ENCODE data around the gene CXCL16.
"Not testable (repeated sequence)": the region's sequence is repeated elsewhere in the genome, so short reads cannot be mapped to it uniquely, and the experiment has no call there.

The CXCL16 gene

GRCh38 chr17:4720787-4721186, 18.9 kb downstream of the CXCL16 start:
- no peak for DNase-seq (ENCODE audit: low read depth)

DNA sequence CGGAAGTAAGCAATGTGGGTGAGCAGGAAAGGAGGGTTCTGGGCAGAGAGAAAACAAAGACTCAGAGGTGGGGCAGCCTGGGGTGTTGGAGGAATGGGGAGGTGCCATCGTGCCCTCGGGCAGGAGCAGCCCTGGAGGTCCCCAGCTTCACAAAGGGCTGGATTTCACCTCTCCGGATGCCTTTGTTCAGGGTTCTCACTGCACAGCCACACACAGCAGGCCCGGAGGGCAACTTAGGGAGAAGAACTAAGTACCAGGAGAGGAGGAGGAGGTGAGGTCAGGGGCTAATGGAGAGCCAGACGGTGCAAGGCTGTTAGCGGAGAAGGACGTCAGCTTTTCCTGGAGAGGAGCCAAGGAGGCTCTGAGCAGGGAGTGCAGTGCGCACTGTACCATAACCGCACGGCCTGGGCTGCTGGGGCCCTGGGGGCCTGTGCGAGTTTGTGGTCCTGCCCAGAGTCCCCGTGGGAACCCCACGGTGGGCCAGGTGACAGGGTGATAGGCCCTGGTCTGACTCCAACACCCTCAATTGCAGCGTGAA, 20.0 kb downstream of the CXCL16 start:
- no peak for DNase-seq (ENCODE audit: low read depth)

DNA sequence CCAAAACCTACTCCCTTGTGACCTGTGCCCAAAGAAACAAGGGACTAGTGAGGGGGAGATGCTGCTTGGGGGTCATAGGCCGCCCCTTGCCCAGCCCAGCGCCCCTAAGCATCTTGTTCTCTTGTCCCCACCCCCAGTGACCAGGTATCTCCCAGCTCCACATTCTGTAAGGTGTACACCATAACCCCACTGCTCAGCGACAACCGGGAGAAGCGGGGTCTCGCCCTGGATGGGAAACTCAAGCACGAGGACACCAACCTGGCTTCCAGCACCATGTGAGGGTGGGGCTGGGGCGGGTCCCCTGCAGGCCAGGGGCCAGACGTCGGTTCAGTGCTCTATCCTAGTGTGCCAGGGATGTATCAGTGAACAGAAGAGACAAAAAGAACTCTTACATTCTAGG, 20.6 kb downstream of the CXCL16 start:
- no peak for DNase-seq (ENCODE audit: low read depth)

DNA sequence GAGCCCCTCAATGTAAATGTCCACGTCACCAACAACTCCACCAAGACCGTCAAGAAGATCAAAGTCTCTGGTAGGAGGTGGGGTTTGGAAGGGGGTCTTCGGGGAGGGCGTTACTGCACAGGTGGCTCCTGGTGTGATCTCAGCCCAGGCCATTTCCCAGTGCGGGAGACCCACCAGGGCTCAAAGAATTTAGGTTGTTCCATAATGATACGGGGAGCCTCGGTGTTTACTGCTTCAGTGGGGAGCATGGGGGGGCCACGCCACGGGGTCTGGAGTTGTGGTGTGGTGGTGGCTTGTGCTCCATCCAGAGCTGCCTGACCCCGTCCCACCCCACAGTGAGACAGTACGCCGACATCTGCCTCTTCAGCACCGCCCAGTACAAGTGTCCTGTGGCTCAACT, 21.5 kb downstream of the CXCL16 start:
- DNase-seq (ENCODE audit: low read depth) = no peak

DNA sequence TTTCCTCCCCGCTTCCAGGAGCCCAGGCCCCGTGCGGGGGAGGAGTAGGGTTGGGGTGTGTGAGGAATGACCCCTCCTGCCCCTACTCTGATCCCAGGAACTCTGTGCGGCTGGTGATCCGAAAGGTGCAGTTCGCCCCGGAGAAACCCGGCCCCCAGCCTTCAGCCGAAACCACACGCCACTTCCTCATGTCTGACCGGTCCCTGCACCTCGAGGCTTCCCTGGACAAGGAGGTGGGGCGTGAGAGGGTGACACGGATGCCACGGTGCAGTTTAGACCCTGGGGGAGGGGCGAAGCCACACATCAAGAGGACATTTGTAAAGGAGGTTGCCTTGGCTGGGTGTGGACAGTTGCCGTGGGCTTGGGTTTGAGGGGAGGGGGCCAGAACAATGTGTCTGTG, 21.9 kb downstream of the CXCL16 start:
- no peak for DNase-seq (ENCODE audit: low read depth)

GRCh38 chr17:4716081-4716480, 23.6 kb downstream of the CXCL16 start:
- DNase-seq (ENCODE audit: low read depth) = no peak

DNA sequence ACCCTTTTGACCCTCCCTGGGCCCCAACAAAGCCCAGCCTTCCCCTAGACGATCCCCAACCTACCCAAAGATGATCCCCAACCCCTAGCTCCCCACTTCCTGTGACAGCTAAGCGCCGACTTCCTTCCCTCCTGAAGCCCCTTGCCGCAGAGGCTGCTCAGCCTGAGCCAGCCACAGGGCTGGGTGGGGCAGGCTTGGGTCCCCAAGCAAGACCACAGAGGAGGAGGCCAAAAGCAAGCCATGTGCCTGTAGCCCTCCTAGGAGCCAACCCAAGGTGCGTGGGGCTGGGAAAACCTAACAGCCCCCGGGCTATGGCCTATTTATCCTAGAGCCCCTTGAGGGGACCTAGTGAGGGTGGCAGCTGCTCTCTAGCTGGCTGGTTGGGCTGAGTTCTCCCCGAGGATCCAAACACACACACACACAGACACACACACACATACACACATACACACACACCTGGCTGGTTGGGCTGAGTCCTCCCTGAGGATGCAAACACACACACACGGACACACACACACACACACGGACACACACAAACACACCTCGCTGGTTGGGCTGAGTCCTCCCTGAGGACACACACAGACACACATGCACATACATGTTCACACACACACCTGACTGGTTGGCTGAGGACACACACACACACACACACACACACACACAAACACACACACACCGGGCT, 24.5 kb downstream of the CXCL16 start:
- DNase-seq (ENCODE audit: low read depth) = no peak

DNA sequence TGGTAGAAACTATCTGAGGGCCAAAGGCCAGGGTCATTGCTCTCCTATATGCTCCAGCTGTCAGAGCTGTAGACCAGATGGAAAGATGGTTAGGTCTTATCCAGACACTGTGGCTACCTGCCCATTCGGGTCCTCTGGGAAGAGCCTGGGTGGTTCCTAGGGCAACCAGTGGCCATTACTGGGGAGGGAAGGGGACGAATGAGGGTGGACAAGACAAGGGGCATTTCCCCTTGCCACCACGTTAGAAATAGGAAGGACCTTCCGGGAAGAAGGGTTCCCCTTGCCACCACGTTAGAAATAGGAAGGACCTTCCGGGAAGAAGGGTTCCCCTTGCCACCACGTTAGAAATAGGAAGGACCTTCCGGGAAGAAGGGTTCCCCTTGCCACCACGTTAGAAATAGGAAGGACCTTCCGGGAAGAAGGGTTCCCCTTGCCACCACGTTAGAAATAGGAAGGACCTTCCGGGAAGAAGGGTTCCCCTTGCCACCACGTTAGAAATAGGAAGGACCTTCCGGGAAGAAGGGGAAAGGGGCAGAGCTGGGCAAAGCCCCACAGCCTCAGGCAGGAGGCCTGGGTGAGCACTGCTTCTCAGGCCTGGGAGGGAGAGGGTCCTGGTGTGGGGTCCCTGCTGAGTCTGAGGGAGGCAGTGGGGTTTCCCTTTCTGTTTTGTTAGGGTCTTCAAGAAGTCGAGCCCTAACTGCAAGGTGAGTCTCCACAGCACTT, 25.2 kb downstream of the CXCL16 start:
- not testable (repeated sequence) for DNase-seq (ENCODE audit: low read depth)

GRCh38 chr17:4712526-4712925, 27.2 kb downstream of the CXCL16 start:
- no peak for DNase-seq (ENCODE audit: low read depth)

- DNase-seq (ENCODE audit: low read depth) = no peak
These were observed 28.0 kb downstream of the CXCL16 start for GRCh38 chr17:4711661-4712181.

- no peak for DNase-seq (ENCODE audit: low read depth)
These were observed 28.8 kb downstream of the CXCL16 start for GRCh38 chr17:4710693-4711634.

- peak; percentile 80 for DNase-seq (ENCODE audit: low read depth)
These were observed 29.7 kb downstream of the CXCL16 start, which contains the start of gene ARRB2 for GRCh38 chr17:4709794-4710692. Gene ARRB2, plus strand, starts transcription at chr17:4710632. Its CDS starts 90 bp downstream, at chr17:4710722.

DNA sequence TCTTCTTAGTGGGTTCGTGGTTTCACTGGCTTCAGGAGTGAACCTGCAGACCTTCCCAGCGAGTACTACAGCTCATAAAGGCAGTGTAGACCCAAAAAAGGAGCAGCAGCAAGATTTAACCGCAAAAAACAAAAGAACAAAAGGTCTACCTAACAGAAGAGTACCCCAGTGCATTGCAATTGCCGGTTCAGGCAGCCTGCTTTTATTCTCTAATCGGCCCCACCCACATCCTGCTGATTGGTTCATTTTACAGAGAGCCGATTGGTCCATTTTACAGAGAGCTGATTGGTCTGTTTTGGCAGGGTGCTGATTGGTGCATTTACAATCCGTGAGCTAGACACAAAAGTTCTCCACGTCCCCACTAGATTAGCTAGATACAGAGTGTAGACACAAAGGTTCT, 31.3 kb downstream of the CXCL16 start:
- no peak for DNase-seq (ENCODE audit: low read depth)

DNA sequence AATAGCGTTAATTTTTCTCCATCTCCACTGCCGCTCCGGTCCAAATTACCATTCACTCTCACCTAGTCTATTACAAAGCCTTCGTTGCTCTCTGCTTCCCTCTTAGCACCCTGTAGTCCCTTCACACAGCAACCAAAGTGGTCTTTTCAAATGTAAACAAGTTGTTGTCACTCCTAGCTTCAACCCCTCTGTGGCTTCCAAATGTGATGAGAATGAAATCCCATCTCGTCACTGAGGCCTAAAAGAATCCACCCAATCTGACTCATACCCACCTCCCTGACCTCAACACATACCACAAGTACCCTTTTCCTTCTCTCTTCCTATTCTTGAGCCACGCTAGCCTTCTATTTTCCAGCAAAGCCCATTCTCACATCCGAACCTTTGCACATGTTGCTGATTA, 33.6 kb downstream of the CXCL16 start:
- no peak for DNase-seq (ENCODE audit: low read depth)

- DNase-seq (ENCODE audit: low read depth) = no peak
These were observed 34.7 kb downstream of the CXCL16 start for GRCh38 chr17:4704991-4705390.

DNA sequence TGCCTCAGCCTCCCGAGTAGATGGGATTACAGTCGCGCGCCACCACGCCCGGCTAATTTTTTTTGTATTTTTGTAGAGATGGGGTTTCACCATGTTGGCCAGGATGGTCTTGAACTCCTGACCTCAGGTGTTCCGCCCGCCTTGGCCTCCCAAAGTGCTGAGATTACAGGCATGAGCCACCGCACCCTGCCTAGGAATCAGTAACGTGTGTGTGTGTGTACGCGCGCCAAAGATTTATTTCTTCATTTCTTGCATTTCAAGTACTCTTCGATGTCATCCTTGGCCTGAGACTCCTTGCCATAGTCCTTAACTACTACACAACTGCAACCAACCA, 35.2 kb downstream of the CXCL16 start:
- DNase-seq (ENCODE audit: low read depth) = not testable (repeated sequence)

DNA sequence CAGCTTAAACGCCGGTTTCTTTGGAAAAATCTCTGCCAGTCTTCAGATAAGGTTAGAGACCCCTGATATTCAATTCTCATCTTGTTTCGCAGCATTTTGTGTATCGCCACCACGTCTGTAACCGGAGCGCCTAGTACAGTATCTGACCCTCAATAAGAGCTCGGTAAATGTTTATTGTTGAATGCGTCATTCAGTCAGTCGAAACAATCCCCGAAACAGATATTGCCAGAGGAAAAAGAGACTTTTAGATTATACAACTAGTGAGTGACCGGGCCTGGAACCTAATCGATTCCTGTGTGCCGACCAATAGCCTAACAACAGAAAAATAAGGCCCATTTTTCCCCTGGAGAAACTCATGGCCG, 36.4 kb downstream of the CXCL16 start:
- DNase-seq (ENCODE audit: low read depth) = no peak

DNA sequence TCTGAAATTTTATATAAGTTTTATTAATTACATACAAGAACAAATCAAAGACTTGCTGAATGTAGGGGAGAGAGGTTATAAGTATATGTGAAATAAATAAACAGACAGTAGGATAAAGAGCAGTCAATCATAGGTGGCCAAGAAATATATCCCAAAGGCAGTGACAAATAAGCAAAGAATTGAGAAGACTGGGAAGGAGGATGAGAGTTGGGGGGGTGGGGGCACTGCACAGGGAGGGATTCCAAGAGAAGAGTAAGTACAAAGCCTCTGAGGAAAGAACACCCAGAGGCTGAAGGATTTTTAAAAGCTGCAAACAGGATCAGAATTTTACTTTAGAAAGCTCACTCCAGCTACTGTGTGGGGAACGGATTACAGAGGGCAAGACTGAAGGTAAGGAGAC, 38.6 kb downstream of the CXCL16 start:
- DNase-seq (ENCODE audit: low read depth) = no peak

DNA sequence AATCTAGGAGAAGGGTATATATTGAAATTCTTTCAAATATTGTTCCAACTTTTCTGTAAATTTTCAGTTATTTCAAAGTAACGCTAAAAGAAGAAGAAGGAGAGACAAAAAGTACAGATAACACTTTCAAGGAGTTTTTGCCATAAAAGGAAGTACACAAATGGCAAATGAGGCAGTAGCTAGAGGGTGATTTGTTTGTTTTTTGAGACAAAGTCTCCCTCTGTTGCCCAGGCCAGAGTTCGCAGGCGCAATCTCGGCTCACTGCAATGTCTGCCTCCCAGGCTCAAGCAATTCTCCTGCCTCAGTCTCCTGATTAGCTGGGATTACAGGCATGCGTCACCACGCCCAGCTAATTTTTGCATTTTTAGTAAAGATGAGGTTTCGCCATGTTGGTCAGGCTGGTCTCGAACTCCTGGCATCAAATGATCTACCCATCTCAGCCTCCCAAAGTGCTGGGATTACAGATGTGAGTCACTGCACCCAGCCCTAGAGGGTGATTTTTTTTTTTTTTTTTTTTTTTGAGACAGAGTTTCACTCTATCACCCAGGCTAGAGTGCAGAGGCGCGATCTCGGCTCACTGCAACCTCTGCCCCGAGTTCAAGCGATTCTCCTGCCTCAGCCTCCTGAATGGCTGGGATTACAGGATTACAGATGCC, 40.2 kb downstream of the CXCL16 start:
- DNase-seq (ENCODE audit: low read depth) = not testable (repeated sequence)

GRCh38 chr17:4696437-4696805, 43.3 kb downstream of the CXCL16 start:
- no peak for DNase-seq (ENCODE audit: low read depth)

DNA sequence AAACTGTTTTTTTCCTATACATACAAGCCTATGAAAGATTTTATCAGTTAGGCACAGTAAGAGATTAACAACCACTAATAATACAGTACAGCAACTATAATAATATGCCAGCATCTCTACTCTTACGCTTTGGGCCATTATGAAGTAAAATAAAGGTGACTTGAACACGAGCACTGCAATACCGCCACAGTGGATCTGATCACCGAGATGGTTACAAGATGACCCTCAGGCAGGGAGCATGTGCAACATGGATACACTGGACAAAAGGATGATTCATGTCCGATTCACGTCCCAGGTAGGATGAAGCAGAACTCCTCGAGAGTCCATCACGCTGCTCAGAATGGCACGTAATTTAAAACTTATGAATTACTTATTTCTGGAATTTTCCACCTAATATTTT, 46.3 kb downstream of the CXCL16 start:
- DNase-seq (ENCODE audit: low read depth) = no peak

All from HS-27A (cell line).